ENCODE results near the gene SETBP1. TPM values are rescaled to one million over a fixed set of nuclear protein-coding genes. Genes with fewer than 3 reads are reported as not detected.

Gene SETBP1
- total RNA-seq, 2 donors from 2014 or later, result 17.3 to 20.1 TPM

- H3K9ac ChIP-seq (ENCODE audit: extremely low read depth, low read length, poor library complexity, severe bottlenecking), result no peak overlapping the region
- peak overlapping the region; percentile 9 for H3K4me3 ChIP-seq (ENCODE audit: low read length)
- no peaks in the 10 kb centered on the region for H3K36me3 ChIP-seq (ENCODE audit: control insufficient read depth, insufficient read depth, low read length)
- H3K9me3 Mint-ChIP-seq, result no peaks in the 10 kb centered on the region
- H3K27me3 ChIP-seq (ENCODE audit: control insufficient read depth, insufficient read depth, low read length, poor library complexity, severe bottlenecking), result no peaks in the 10 kb centered on the region
- no peak for DNase-seq
- peaks cover 8% of the 10 kb centered on the region for H3K4me1 ChIP-seq (ENCODE audit: control insufficient read depth, insufficient read depth, low read length)
- H3K27ac ChIP-seq (ENCODE audit: low read depth, low read length), result no peak overlapping the region
- peak overlapping the region; percentile 30 for H3K27ac Mint-ChIP-seq
- peaks cover 18% of the 10 kb centered on the region for H3K4me1 Mint-ChIP-seq
- 79 to 87% methylated on average over 6 to 10 of the region's 10 CpGs for WGBS, 2 experiments (ENCODE audit: insufficient coverage in 1 of 2, insufficient read length in 1 of 2)
- TF ChIP-seq, protein P1, sequence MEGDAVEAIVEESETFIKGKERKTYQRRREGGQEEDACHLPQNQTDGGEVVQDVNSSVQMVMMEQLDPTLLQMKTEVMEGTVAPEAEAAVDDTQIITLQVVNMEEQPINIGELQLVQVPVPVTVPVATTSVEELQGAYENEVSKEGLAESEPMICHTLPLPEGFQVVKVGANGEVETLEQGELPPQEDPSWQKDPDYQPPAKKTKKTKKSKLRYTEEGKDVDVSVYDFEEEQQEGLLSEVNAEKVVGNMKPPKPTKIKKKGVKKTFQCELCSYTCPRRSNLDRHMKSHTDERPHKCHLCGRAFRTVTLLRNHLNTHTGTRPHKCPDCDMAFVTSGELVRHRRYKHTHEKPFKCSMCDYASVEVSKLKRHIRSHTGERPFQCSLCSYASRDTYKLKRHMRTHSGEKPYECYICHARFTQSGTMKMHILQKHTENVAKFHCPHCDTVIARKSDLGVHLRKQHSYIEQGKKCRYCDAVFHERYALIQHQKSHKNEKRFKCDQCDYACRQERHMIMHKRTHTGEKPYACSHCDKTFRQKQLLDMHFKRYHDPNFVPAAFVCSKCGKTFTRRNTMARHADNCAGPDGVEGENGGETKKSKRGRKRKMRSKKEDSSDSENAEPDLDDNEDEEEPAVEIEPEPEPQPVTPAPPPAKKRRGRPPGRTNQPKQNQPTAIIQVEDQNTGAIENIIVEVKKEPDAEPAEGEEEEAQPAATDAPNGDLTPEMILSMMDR (conservative IDR thresholded peaks at IDR 0.05), result no peak
- H3K36me3 Mint-ChIP-seq (ENCODE audit: low read depth), result no peaks in the 10 kb centered on the region
- H3K27me3 Mint-ChIP-seq (ENCODE audit: insufficient read depth), result no peaks in the 10 kb centered on the region
- no peak overlapping the region for H3K4me3 Mint-ChIP-seq
- H3K9me3 ChIP-seq (ENCODE audit: control insufficient read depth, low read length), result no peaks in the 10 kb centered on the region
These were observed 236.8 kb downstream of the SETBP1 start for GRCh38 chr18:44917216-44918141.

- no peaks in the 10 kb centered on the region for H3K9me3 Mint-ChIP-seq
- Histone ChIP-seq H3K27ac (ENCODE audit: low read depth, low read length) (no peak overlapping the region), H3K4me1 (ENCODE audit: control insufficient read depth, insufficient read depth, low read length) (peaks cover 8% of the 10 kb centered on the region), H3K9ac (ENCODE audit: extremely low read depth, low read length, poor library complexity, severe bottlenecking) (no peak overlapping the region), H3K36me3 (ENCODE audit: control insufficient read depth, insufficient read depth, low read length) (no peaks in the 10 kb centered on the region), H3K27me3 (ENCODE audit: control insufficient read depth, insufficient read depth, low read length, poor library complexity, severe bottlenecking) (no peaks in the 10 kb centered on the region), H3K9me3 (ENCODE audit: control insufficient read depth, low read length) (no peaks in the 10 kb centered on the region), H3K4me3 (ENCODE audit: low read length) (no peak overlapping the region)
- peaks cover 18% of the 10 kb centered on the region for H3K4me1 Mint-ChIP-seq
- H3K27me3 Mint-ChIP-seq (ENCODE audit: insufficient read depth), result no peaks in the 10 kb centered on the region
- H3K27ac Mint-ChIP-seq, result peak overlapping the region; percentile 30
- TF ChIP-seq, protein P1 (conservative IDR thresholded peaks at IDR 0.05), result no peak
- no peak overlapping the region for H3K4me3 Mint-ChIP-seq
- 92 to 95% methylated on average over 3 to 4 of the region's 4 CpGs for WGBS, 2 experiments (ENCODE audit: insufficient coverage in 1 of 2, insufficient read length in 1 of 2)
- H3K36me3 Mint-ChIP-seq (ENCODE audit: low read depth), result no peaks in the 10 kb centered on the region
- DNase-seq, result no peak
These were observed 237.4 kb downstream of the SETBP1 start for GRCh38 chr18:44918142-44918476.

DNA sequence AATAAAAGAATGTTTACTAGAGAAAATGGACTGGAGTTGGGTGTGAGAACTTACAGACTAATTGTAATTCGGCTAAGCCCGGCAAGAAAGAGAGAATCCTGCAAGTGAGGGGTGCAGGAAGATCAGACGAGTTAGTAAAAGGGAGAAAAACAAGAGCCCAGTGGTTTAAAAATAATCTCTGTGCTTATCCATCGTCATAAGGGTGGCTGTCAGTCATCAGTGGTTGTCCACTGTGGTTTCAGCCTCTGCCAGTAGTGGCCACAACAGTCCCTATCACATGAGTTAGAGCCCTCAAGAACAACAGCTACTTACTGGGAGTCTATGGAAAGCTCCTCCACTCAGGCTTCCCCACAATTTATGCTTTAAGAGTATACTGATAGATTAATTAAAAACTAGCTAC is 239.8 kb downstream of the SETBP1 start:
- WGBS, 2 experiments (ENCODE audit: insufficient coverage in 1 of 2, insufficient read length in 1 of 2), result 95 to 97% methylated on average over 4 of the region's 4 CpGs
- TF ChIP-seq, protein P1 (conservative IDR thresholded peaks at IDR 0.05), result no peak
- no peaks in the 10 kb centered on the region for H3K36me3 ChIP-seq (ENCODE audit: control insufficient read depth, insufficient read depth, low read length)
- Mint-ChIP-seq H3K4me3 (no peak overlapping the region), H3K36me3 (ENCODE audit: low read depth) (no peaks in the 10 kb centered on the region), H3K27me3 (ENCODE audit: insufficient read depth) (no peaks in the 10 kb centered on the region), H3K4me1 (peaks cover 18% of the 10 kb centered on the region), H3K9me3 (no peaks in the 10 kb centered on the region), H3K27ac (no peak overlapping the region)
- no peak overlapping the region for H3K27ac ChIP-seq (ENCODE audit: low read depth, low read length)
- H3K9me3 ChIP-seq (ENCODE audit: control insufficient read depth, low read length), result no peaks in the 10 kb centered on the region
- no peak overlapping the region for H3K9ac ChIP-seq (ENCODE audit: extremely low read depth, low read length, poor library complexity, severe bottlenecking)
- H3K27me3 ChIP-seq (ENCODE audit: control insufficient read depth, insufficient read depth, low read length, poor library complexity, severe bottlenecking), result no peaks in the 10 kb centered on the region
- H3K4me3 ChIP-seq (ENCODE audit: low read length), result no peak overlapping the region
- H3K4me1 ChIP-seq (ENCODE audit: control insufficient read depth, insufficient read depth, low read length), result peaks cover 8% of the 10 kb centered on the region
- no peak for DNase-seq

All from endodermal cell (in vitro differentiated cells).